Neural progenitor cell (in vitro differentiated cells): ENCODE data around the gene CDKN2C.

Source experiments
- CTCF ChIP-seq: fragments of 200-600 bp; sonication (generic); IDR thresholded peaks from 2 replicates; pipeline ENCODE4 v1.5.1; 2017; ENCODE audit warnings: antibody characterized with exemption, mild to moderate bottlenecking
- EZH2 ChIP-seq: fragments of 200-600 bp; sonication (generic); IDR thresholded peaks from 2 replicates; pipeline ENCODE4 v1.6.1; 2017; ENCODE audit warnings: antibody characterized with exemption, mild to moderate bottlenecking, moderate library complexity
- EZH2phosphoT487 ChIP-seq: fragments of 200-600 bp; sonication (generic); IDR thresholded peaks from 2 replicates; pipeline ENCODE4 v1.6.1; 2017; ENCODE audit warnings: antibody characterized with exemption

GRCh38 chr1:50978852-50979781 lies 9.1 kb downstream of the CDKN2C start:
- TF ChIP-seq EZH2 = peak; percentile 75
- TF ChIP-seq CTCF = no peak
- TF ChIP-seq EZH2phosphoT487 = peak; percentile 71
